ENCODE measurements around the gene BCORL1. TPM values are rescaled to one million over a fixed set of nuclear protein-coding genes. Genes with fewer than 3 reads are reported as not detected.

BCORL1 gene
- total RNA-seq, 1 experiment from 2014 or later, result 5.3 TPM

GRCh38 chrX:130048686-130049222 is 66.3 kb downstream of the BCORL1 start:
- no peaks in the 10 kb centered on the region for H3K79me2 ChIP-seq (ENCODE audit: low read length)
- no peak overlapping the region for H3K9ac ChIP-seq (ENCODE audit: low read length)
- peaks cover 3% of the 10 kb centered on the region; the same call in 1 of the 2 replicates for H3K36me3 ChIP-seq (ENCODE audit: insufficient read depth, low read length)
- H3K9me2 ChIP-seq (replicated peaks; ENCODE audit: insufficient read depth, low read length), result no peaks in the 10 kb centered on the region
- no peaks in the 10 kb centered on the region; the same call in 1 of the 2 replicates for H3K9me3 ChIP-seq (ENCODE audit: low read length)
- H3K4me1 ChIP-seq (ENCODE audit: low read length), result no peaks in the 10 kb centered on the region
- no peak overlapping the region for H2AFZ ChIP-seq (ENCODE audit: low read length)
- no peak overlapping the region for H3K4me3 ChIP-seq (ENCODE audit: low read length)
- no peak for DNase-seq
- H3K27ac ChIP-seq (ENCODE audit: low read length), result no peak overlapping the region
- no peaks in the 10 kb centered on the region for H4K20me1 ChIP-seq (ENCODE audit: insufficient read depth, low read depth, low read length)
- H3K4me2 ChIP-seq (ENCODE audit: low read depth, low read length, poor library complexity, severe bottlenecking), result no peak overlapping the region
- H3K27me3 ChIP-seq (ENCODE audit: low read length), result no peaks in the 10 kb centered on the region

GRCh38 chrX:130049821-130050220 is 67.4 kb downstream of the BCORL1 start:
- Histone ChIP-seq H3K9ac (ENCODE audit: low read length) (no peak overlapping the region), H3K79me2 (ENCODE audit: low read length) (no peaks in the 10 kb centered on the region), H3K4me2 (ENCODE audit: low read depth, low read length, poor library complexity, severe bottlenecking) (no peak overlapping the region), H3K9me2 (replicated peaks; ENCODE audit: insufficient read depth, low read length) (no peaks in the 10 kb centered on the region), H3K36me3 (ENCODE audit: insufficient read depth, low read length) (peaks cover 3% of the 10 kb centered on the region; the same call in 1 of the 2 replicates), H4K20me1 (ENCODE audit: insufficient read depth, low read depth, low read length) (no peaks in the 10 kb centered on the region), H3K4me3 (ENCODE audit: low read length) (no peak overlapping the region), H3K27ac (ENCODE audit: low read length) (no peak overlapping the region), H3K27me3 (ENCODE audit: low read length) (no peaks in the 10 kb centered on the region), H2AFZ (ENCODE audit: low read length) (no peak overlapping the region), H3K9me3 (ENCODE audit: low read length) (no peaks in the 10 kb centered on the region; the same call in 1 of the 2 replicates), H3K4me1 (ENCODE audit: low read length) (no peaks in the 10 kb centered on the region)
- no peak for DNase-seq

- no peaks in the 10 kb centered on the region for H3K79me2 ChIP-seq (ENCODE audit: low read length)
- no peaks in the 10 kb centered on the region for H3K27me3 ChIP-seq (ENCODE audit: low read length)
- no peak overlapping the region for H3K27ac ChIP-seq (ENCODE audit: low read length)
- no peak overlapping the region for H3K4me2 ChIP-seq (ENCODE audit: low read depth, low read length, poor library complexity, severe bottlenecking)
- H3K36me3 ChIP-seq (ENCODE audit: insufficient read depth, low read length), result peaks cover 3% of the 10 kb centered on the region; the same call in 1 of the 2 replicates
- DNase-seq, result no peak
- H3K9ac ChIP-seq (ENCODE audit: low read length), result no peak overlapping the region
- no peak overlapping the region for H3K4me3 ChIP-seq (ENCODE audit: low read length)
- H3K9me2 ChIP-seq (replicated peaks; ENCODE audit: insufficient read depth, low read length), result no peaks in the 10 kb centered on the region
- no peak overlapping the region for H2AFZ ChIP-seq (ENCODE audit: low read length)
- H4K20me1 ChIP-seq (ENCODE audit: insufficient read depth, low read depth, low read length), result no peaks in the 10 kb centered on the region
- H3K9me3 ChIP-seq (ENCODE audit: low read length), result no peaks in the 10 kb centered on the region; the same call in 1 of the 2 replicates
- H3K4me1 ChIP-seq (ENCODE audit: low read length), result no peaks in the 10 kb centered on the region
Observed at GRCh38 chrX:130051176-130051845, 68.9 kb downstream of the BCORL1 start.

- no peaks in the 10 kb centered on the region; the same call in 1 of the 2 replicates for H3K9me3 ChIP-seq (ENCODE audit: low read length)
Observed at GRCh38 chrX:130053236-130053635, 70.8 kb downstream of the BCORL1 start.

GRCh38 chrX:130055103-130055502 is 72.7 kb downstream of the BCORL1 start:
- H3K9me3 ChIP-seq (ENCODE audit: low read length), result no peaks in the 10 kb centered on the region
- DNase-seq, result no peak

More at GRCh38 chrX:130053236-130053635, 70.8 kb downstream of the BCORL1 start:
- no peak overlapping the region for H2AFZ ChIP-seq (ENCODE audit: low read length)
- H3K9me2 ChIP-seq (replicated peaks; ENCODE audit: insufficient read depth, low read length), result no peaks in the 10 kb centered on the region
- DNase-seq, result no peak
- H3K36me3 ChIP-seq (ENCODE audit: insufficient read depth, low read length), result 0 out of 2 replicates have a peak, but pooled peaks cover 3% of the 10 kb centered on the region
- no peak overlapping the region for H3K27ac ChIP-seq (ENCODE audit: low read length)
- H3K4me3 ChIP-seq (ENCODE audit: low read length), result no peak overlapping the region
- no peak overlapping the region for H3K9ac ChIP-seq (ENCODE audit: low read length)
- 0 out of 2 replicates have a peak, but pooled peaks cover 2% of the 10 kb centered on the region for H3K4me1 ChIP-seq (ENCODE audit: low read length)
- H3K27me3 ChIP-seq (ENCODE audit: low read length), result no peaks in the 10 kb centered on the region
- H4K20me1 ChIP-seq (ENCODE audit: insufficient read depth, low read depth, low read length), result no peaks in the 10 kb centered on the region
- H3K4me2 ChIP-seq (ENCODE audit: low read depth, low read length, poor library complexity, severe bottlenecking), result no peak overlapping the region
- no peaks in the 10 kb centered on the region for H3K79me2 ChIP-seq (ENCODE audit: low read length)

GRCh38 chrX:130055899-130056298 is 73.5 kb downstream of the BCORL1 start:
- no peak overlapping the region for H3K9ac ChIP-seq (ENCODE audit: low read length)
- H3K36me3 ChIP-seq (ENCODE audit: insufficient read depth, low read length), result no peaks in the 10 kb centered on the region
- H3K4me2 ChIP-seq (ENCODE audit: low read depth, low read length, poor library complexity, severe bottlenecking), result no peak overlapping the region
- no peaks in the 10 kb centered on the region for H3K27me3 ChIP-seq (ENCODE audit: low read length)
- H3K4me3 ChIP-seq (ENCODE audit: low read length), result no peak overlapping the region
- no peaks in the 10 kb centered on the region for H3K79me2 ChIP-seq (ENCODE audit: low read length)
- DNase-seq, result no peak
- H4K20me1 ChIP-seq (ENCODE audit: insufficient read depth, low read depth, low read length), result no peaks in the 10 kb centered on the region
- H3K27ac ChIP-seq (ENCODE audit: low read length), result no peak overlapping the region
- H3K9me3 ChIP-seq (ENCODE audit: low read length), result no peaks in the 10 kb centered on the region
- no peaks in the 10 kb centered on the region for H3K9me2 ChIP-seq (replicated peaks; ENCODE audit: insufficient read depth, low read length)
- no peak overlapping the region for H2AFZ ChIP-seq (ENCODE audit: low read length)
- peaks cover 15% of the 10 kb centered on the region for H3K4me1 ChIP-seq (ENCODE audit: low read length)

More at GRCh38 chrX:130055103-130055502, 72.7 kb downstream of the BCORL1 start:
- H3K9me2 ChIP-seq (replicated peaks; ENCODE audit: insufficient read depth, low read length), result no peaks in the 10 kb centered on the region
- no peaks in the 10 kb centered on the region for H4K20me1 ChIP-seq (ENCODE audit: insufficient read depth, low read depth, low read length)
- H3K4me1 ChIP-seq (ENCODE audit: low read length), result peaks cover 9% of the 10 kb centered on the region
- H3K27ac ChIP-seq (ENCODE audit: low read length), result no peak overlapping the region
- no peak overlapping the region for H2AFZ ChIP-seq (ENCODE audit: low read length)
- no peaks in the 10 kb centered on the region for H3K27me3 ChIP-seq (ENCODE audit: low read length)
- H3K4me3 ChIP-seq (ENCODE audit: low read length), result no peak overlapping the region
- no peaks in the 10 kb centered on the region for H3K36me3 ChIP-seq (ENCODE audit: insufficient read depth, low read length)
- no peak overlapping the region for H3K9ac ChIP-seq (ENCODE audit: low read length)
- no peaks in the 10 kb centered on the region for H3K79me2 ChIP-seq (ENCODE audit: low read length)
- H3K4me2 ChIP-seq (ENCODE audit: low read depth, low read length, poor library complexity, severe bottlenecking), result no peak overlapping the region

- no peaks in the 10 kb centered on the region for H3K79me2 ChIP-seq (ENCODE audit: low read length)
- peaks cover 17% of the 10 kb centered on the region for H3K4me1 ChIP-seq (ENCODE audit: low read length)
- no peak overlapping the region for H3K9ac ChIP-seq (ENCODE audit: low read length)
- no peaks in the 10 kb centered on the region for H3K27me3 ChIP-seq (ENCODE audit: low read length)
- H3K9me3 ChIP-seq (ENCODE audit: low read length), result no peaks in the 10 kb centered on the region
- H3K27ac ChIP-seq (ENCODE audit: low read length), result no peak overlapping the region
- H2AFZ ChIP-seq (ENCODE audit: low read length), result no peak overlapping the region
- H4K20me1 ChIP-seq (ENCODE audit: insufficient read depth, low read depth, low read length), result no peaks in the 10 kb centered on the region
- no peak overlapping the region for H3K4me2 ChIP-seq (ENCODE audit: low read depth, low read length, poor library complexity, severe bottlenecking)
- no peak for DNase-seq
- no peak overlapping the region for H3K4me3 ChIP-seq (ENCODE audit: low read length)
- H3K36me3 ChIP-seq (ENCODE audit: insufficient read depth, low read length), result no peaks in the 10 kb centered on the region
- no peaks in the 10 kb centered on the region for H3K9me2 ChIP-seq (replicated peaks; ENCODE audit: insufficient read depth, low read length)
Observed at GRCh38 chrX:130057209-130057608, 74.8 kb downstream of the BCORL1 start.

- Histone ChIP-seq H2AFZ (ENCODE audit: low read length) (no peak overlapping the region), H4K20me1 (ENCODE audit: insufficient read depth, low read depth, low read length) (no peaks in the 10 kb centered on the region), H3K9ac (ENCODE audit: low read length) (no peak overlapping the region), H3K36me3 (ENCODE audit: insufficient read depth, low read length) (no peaks in the 10 kb centered on the region), H3K27ac (ENCODE audit: low read length) (no peak overlapping the region), H3K4me2 (ENCODE audit: low read depth, low read length, poor library complexity, severe bottlenecking) (no peak overlapping the region), H3K79me2 (ENCODE audit: low read length) (no peaks in the 10 kb centered on the region), H3K9me2 (replicated peaks; ENCODE audit: insufficient read depth, low read length) (no peaks in the 10 kb centered on the region), H3K27me3 (ENCODE audit: low read length) (no peaks in the 10 kb centered on the region), H3K4me3 (ENCODE audit: low read length) (no peak overlapping the region), H3K4me1 (ENCODE audit: low read length) (peaks cover 17% of the 10 kb centered on the region), H3K9me3 (ENCODE audit: low read length) (no peaks in the 10 kb centered on the region)
- no peak for DNase-seq
Observed at GRCh38 chrX:130058652-130059051, 76.2 kb downstream of the BCORL1 start.
